ENCODE measurements around the gene GPRIN3. TPM values are rescaled to one million over a fixed set of nuclear protein-coding genes. Genes with fewer than 3 reads are reported as not detected.

Gene GPRIN3
- total RNA-seq, 1 donor = under 0.01 TPM

- Histone ChIP-seq H3K9me3 (ENCODE audit: low read depth, low read length) (peaks cover 4% of the 10 kb centered on the region), H3K36me3 (ENCODE audit: insufficient read depth, low read length) (no peaks in the 10 kb centered on the region), H3K4me3 (ENCODE audit: insufficient read depth, low read length) (no peak overlapping the region), H4K20me1 (ENCODE audit: insufficient read depth, low read length) (no peaks in the 10 kb centered on the region), H3K27ac (ENCODE audit: low read depth, low read length) (no peak overlapping the region), H2AFZ (ENCODE audit: low read length) (no peak overlapping the region), H3K27me3 (ENCODE audit: insufficient read depth, low read length) (no peaks in the 10 kb centered on the region), H3K79me2 (ENCODE audit: insufficient read depth, low read length) (no peaks in the 10 kb centered on the region), H3K4me2 (ENCODE audit: insufficient read depth, low read length) (no peak overlapping the region), H3K4me1 (ENCODE audit: insufficient read depth, low read length) (no peaks in the 10 kb centered on the region)
- no peak for TF ChIP-seq CTCF (IDR thresholded peaks at IDR 0.05; ENCODE audit: extremely low read depth, low read depth, low read length)
- no peak for DNase-seq (ENCODE audit: insufficient read length, low spot score, missing footprints)
These were observed 44.9 kb upstream of the GPRIN3 start for GRCh38 chr4:89352541-89352940.

GRCh38 chr4:89351201-89351600 lies 43.6 kb upstream of the GPRIN3 start:
- peaks cover 4% of the 10 kb centered on the region for H3K9me3 ChIP-seq (ENCODE audit: low read depth, low read length)
- no peak overlapping the region for H3K27ac ChIP-seq (ENCODE audit: low read depth, low read length)

GRCh38 chr4:89347363-89348025 lies 39.9 kb upstream of the GPRIN3 start:
- Histone ChIP-seq H3K9me3 (ENCODE audit: low read depth, low read length) (peaks cover 4% of the 10 kb centered on the region), H3K27ac (ENCODE audit: low read depth, low read length) (no peak overlapping the region), H3K4me3 (ENCODE audit: insufficient read depth, low read length) (no peak overlapping the region), H3K79me2 (ENCODE audit: insufficient read depth, low read length) (no peaks in the 10 kb centered on the region), H3K4me1 (ENCODE audit: insufficient read depth, low read length) (no peaks in the 10 kb centered on the region), H2AFZ (ENCODE audit: low read length) (no peak overlapping the region), H4K20me1 (ENCODE audit: insufficient read depth, low read length) (no peaks in the 10 kb centered on the region), H3K36me3 (ENCODE audit: insufficient read depth, low read length) (no peaks in the 10 kb centered on the region), H3K27me3 (ENCODE audit: insufficient read depth, low read length) (no peaks in the 10 kb centered on the region), H3K4me2 (ENCODE audit: insufficient read depth, low read length) (no peak overlapping the region)
- TF ChIP-seq CTCF (IDR thresholded peaks at IDR 0.05; ENCODE audit: extremely low read depth, low read depth, low read length) = no peak
- no peak for DNase-seq (ENCODE audit: insufficient read length, low spot score, missing footprints)

More at GRCh38 chr4:89351201-89351600, 43.6 kb upstream of the GPRIN3 start:
- no peak overlapping the region for H2AFZ ChIP-seq (ENCODE audit: low read length)
- H4K20me1 ChIP-seq (ENCODE audit: insufficient read depth, low read length) = no peaks in the 10 kb centered on the region
- H3K36me3 ChIP-seq (ENCODE audit: insufficient read depth, low read length) = no peaks in the 10 kb centered on the region
- H3K27me3 ChIP-seq (ENCODE audit: insufficient read depth, low read length) = no peaks in the 10 kb centered on the region
- H3K4me1 ChIP-seq (ENCODE audit: insufficient read depth, low read length) = no peaks in the 10 kb centered on the region
- no peak overlapping the region for H3K4me2 ChIP-seq (ENCODE audit: insufficient read depth, low read length)
- no peak for DNase-seq (ENCODE audit: insufficient read length, low spot score, missing footprints)
- H3K4me3 ChIP-seq (ENCODE audit: insufficient read depth, low read length) = no peak overlapping the region
- no peak for TF ChIP-seq CTCF (IDR thresholded peaks at IDR 0.05; ENCODE audit: extremely low read depth, low read depth, low read length)
- H3K79me2 ChIP-seq (ENCODE audit: insufficient read depth, low read length) = no peaks in the 10 kb centered on the region

- Histone ChIP-seq H4K20me1 (ENCODE audit: insufficient read depth, low read length) (no peaks in the 10 kb centered on the region), H3K36me3 (ENCODE audit: insufficient read depth, low read length) (no peaks in the 10 kb centered on the region), H3K4me2 (ENCODE audit: insufficient read depth, low read length) (no peak overlapping the region), H3K4me1 (ENCODE audit: insufficient read depth, low read length) (no peaks in the 10 kb centered on the region), H3K27ac (ENCODE audit: low read depth, low read length) (no peak overlapping the region), H3K9me3 (ENCODE audit: low read depth, low read length) (peaks cover 4% of the 10 kb centered on the region), H3K27me3 (ENCODE audit: insufficient read depth, low read length) (no peaks in the 10 kb centered on the region), H3K79me2 (ENCODE audit: insufficient read depth, low read length) (no peaks in the 10 kb centered on the region), H3K4me3 (ENCODE audit: insufficient read depth, low read length) (no peak overlapping the region), H2AFZ (ENCODE audit: low read length) (no peak overlapping the region)
- no peak for DNase-seq (ENCODE audit: insufficient read length, low spot score, missing footprints)
- TF ChIP-seq CTCF (IDR thresholded peaks at IDR 0.05; ENCODE audit: extremely low read depth, low read depth, low read length) = no peak
These were observed 37.0 kb upstream of the GPRIN3 start for GRCh38 chr4:89344571-89344970.

Measured in osteoblast (primary cell).